T-helper 2 cell (primary cell): ENCODE results near the gene GPLD1.

ENCODE experiments used
- DNase-seq, 5 experiments: peaks; one replicate each; pipeline versions ENCODE4 v3.0.0 to v3.0.0-alpha.2; 2012 to 2022

GPLD1 gene

DNA sequence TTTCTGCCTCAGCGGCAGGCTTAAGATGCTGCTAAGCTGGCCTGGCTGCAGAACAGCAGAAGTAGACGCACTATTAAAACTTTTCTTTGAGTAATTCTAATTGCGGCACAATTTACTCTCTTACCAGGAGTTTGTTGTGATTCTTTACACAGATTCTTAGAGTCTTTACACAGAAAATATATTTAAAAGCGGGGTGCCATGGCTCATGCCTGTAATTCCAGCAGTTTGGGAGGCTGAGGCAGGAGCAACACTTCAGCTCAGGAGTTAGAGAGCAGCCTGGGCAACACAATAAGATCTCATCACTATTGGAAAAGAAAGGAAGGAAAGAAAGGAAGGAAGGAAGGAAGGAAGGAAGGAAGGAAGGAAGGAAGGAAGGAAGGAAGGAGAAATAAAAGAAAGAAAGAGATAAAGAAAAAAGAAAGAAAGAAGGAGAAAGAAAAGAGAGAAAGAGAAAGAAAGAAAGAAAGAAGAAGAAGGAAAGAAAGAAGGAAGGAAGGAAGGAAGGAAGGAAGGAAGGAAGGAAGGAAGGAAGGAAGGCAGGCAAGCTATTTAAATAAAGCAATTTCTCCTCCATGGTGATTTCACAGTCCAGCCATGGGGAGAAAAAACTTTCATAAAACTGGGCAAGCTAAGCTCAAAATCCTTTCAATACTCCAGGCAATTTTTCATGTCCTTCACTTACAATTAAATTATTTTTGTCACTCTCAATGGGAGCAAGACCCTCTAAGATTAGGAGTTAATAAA lies 107.7 kb downstream of the GPLD1 start:
- no peak for DNase-seq

DNA sequence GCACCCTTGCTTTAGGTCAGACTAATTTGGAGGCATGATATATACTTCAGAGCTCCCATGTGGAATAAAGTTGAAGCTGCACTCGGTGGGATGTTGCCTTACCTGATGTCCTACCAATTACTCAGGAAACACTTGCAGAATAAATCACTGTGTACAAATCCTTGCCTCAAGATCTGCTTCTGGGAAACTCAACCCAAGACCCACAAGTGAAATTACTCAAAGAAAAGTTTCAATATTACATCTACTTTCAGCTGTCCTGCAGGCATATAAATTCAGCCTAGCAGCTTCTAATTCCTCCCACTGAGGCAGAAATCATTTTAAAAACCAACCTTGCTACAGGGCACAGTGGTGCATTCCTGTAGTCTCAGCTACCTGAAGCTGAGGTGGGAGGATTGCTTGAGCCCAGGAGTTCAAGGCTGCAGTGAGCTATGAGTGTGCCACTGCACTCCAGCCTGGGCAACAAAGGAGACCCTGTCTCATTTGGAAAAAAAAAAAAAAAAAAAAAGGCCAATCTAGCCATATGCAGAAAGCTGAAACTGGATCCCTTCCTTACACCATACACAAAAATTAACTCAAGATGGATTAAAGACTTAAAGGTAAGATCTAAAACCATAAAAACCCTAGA lies 110.8 kb downstream of the GPLD1 start:
- no peak for DNase-seq
